WI38 (cell line): ENCODE data around the gene RBM12.
"Not testable (repeated sequence)": the region's sequence is repeated elsewhere in the genome, so short reads cannot be mapped to it uniquely, and the experiment has no call there.

Experiments
- H3K4me3 ChIP-seq: 2 replicates; pipeline ENCODE4 v1.5.1; 2011; ENCODE audit warnings: low read depth, mild to moderate bottlenecking, control low read depth, low read length
- TF ChIP-seq, protein P1 (sequence below): IDR thresholded peaks from 2 replicates; pipeline ENCODE4 v1.5.1; 2012; ENCODE audit warnings: low read depth, mild to moderate bottlenecking, control low read depth, low read length

Gene RBM12, protein sequence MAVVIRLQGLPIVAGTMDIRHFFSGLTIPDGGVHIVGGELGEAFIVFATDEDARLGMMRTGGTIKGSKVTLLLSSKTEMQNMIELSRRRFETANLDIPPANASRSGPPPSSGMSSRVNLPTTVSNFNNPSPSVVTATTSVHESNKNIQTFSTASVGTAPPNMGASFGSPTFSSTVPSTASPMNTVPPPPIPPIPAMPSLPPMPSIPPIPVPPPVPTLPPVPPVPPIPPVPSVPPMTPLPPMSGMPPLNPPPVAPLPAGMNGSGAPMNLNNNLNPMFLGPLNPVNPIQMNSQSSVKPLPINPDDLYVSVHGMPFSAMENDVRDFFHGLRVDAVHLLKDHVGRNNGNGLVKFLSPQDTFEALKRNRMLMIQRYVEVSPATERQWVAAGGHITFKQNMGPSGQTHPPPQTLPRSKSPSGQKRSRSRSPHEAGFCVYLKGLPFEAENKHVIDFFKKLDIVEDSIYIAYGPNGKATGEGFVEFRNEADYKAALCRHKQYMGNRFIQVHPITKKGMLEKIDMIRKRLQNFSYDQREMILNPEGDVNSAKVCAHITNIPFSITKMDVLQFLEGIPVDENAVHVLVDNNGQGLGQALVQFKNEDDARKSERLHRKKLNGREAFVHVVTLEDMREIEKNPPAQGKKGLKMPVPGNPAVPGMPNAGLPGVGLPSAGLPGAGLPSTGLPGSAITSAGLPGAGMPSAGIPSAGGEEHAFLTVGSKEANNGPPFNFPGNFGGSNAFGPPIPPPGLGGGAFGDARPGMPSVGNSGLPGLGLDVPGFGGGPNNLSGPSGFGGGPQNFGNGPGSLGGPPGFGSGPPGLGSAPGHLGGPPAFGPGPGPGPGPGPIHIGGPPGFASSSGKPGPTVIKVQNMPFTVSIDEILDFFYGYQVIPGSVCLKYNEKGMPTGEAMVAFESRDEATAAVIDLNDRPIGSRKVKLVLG

DNA sequence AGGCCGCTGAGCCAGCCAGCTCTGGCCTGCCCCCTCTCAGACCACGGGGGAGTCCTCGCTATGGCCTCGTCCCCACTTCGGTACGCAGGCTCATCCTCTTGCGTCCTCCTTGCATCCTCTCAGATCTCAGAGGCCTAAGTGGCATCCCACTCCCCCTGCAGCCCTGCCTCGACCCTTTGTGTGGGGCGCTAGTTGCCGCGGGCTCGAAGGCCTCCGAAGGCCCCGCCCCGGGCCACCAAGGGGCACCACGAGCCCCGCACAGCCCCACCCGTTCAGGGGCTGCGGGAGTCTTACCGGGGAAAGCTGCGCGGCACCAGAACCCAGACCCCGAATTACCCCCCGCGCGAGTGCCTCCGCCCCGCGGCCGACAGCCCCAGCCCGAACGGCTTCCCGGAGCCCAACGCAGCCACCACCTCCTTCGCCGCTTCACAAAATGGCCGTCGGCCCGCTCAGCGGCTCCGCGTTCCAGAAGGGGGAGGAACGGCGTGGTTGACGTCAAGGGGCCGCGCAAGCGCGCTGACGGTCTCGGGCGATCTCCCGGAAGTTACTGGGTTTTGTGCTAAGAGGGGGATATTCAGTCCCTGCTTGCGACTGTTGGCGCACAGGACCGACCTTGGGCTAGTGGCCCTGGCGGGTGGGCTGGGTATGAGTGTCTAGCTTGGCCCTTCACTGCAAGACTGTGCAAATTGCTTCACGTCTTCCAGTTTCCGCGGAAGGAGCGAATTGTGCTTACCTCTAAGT, at the start of gene RBM12, which contains the start of gene CPNE1:
TSS of gene RBM12 (minus strand) at position 435 of the 741 bp plus-strand sequence. CDS start 9,578 bp downstream, outside the sequence.
TSS of gene CPNE1 (minus strand) at position 435 of the 741 bp plus-strand sequence. CDS start 31,977 bp downstream, outside the sequence.
- TF ChIP-seq, protein P1, sequence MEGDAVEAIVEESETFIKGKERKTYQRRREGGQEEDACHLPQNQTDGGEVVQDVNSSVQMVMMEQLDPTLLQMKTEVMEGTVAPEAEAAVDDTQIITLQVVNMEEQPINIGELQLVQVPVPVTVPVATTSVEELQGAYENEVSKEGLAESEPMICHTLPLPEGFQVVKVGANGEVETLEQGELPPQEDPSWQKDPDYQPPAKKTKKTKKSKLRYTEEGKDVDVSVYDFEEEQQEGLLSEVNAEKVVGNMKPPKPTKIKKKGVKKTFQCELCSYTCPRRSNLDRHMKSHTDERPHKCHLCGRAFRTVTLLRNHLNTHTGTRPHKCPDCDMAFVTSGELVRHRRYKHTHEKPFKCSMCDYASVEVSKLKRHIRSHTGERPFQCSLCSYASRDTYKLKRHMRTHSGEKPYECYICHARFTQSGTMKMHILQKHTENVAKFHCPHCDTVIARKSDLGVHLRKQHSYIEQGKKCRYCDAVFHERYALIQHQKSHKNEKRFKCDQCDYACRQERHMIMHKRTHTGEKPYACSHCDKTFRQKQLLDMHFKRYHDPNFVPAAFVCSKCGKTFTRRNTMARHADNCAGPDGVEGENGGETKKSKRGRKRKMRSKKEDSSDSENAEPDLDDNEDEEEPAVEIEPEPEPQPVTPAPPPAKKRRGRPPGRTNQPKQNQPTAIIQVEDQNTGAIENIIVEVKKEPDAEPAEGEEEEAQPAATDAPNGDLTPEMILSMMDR = no peak
- H3K4me3 ChIP-seq = peak within 1 kb of the TSS; percentile 84

DNA sequence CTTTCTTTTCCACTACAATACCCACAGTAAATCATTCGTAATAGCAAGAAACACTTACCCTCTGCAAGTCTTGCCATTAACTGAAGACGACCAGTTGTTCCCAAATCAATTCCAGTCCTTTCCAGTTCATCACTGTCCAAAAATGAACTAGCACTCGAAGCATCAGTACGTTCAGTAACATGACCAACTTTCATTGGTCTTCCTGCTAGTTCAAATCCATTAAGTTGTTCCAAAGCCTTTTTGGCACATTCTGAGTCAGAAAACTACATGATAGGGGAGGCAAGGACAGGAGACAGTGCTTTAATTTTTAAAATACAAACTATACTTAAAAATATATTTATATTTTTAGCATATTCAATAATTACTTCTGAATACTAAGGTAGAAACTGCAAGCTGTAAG, 49.4 kb upstream of the RBM12 start:
- TF ChIP-seq, protein P1 = no peak
- no peak overlapping the region for H3K4me3 ChIP-seq

DNA sequence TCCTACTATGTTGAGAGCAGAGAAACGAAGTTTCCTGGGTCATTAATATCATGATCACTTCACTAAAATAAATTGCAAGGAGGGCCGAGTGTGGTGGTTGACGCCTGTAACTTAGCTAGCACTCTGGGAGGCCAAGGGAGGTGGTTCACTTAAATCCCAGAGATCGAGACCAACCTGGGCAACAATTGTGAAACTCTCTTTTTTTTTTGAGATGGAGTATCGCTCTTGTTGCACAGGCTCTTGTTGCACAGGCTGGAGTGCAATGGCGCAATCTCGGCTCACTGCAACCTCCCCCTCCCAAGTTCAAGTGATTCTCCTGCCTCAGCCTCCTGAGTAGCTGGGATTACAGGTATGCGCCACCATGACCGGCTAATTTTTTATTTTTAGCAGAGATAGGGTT, 48.4 kb upstream of the RBM12 start:
- H3K4me3 ChIP-seq = not testable (repeated sequence)

DNA sequence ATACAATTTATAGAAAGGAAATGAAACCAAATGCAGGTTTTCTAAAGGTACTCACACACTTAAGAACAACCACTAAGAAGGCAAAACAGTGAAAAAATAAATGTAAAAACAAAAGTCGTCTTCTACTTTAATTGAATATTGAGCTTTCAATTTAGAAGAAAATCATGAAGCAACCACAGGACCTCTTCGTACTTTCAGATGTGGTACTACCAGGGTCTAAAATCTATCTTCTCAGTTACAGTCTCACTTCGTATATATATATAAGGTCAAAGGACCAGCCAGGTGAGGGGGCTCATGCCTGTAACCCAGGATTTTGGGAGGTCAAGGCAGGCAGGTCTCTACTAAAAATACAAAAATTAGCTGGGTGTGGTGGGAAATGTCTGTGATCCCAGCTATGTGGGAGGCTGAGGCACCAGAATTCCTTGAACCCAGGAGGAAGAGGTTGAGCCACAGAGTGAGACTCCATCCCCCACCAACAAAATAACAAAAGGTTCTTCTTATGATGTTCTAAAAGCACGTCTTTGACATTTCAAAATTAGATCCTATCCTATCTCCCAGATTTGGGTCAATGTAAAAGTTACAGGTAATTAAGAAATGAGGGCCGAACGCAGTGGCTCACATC, 47.0 kb upstream of the RBM12 start:
- TF ChIP-seq, protein P1 = no peak
- no peak overlapping the region for H3K4me3 ChIP-seq

DNA sequence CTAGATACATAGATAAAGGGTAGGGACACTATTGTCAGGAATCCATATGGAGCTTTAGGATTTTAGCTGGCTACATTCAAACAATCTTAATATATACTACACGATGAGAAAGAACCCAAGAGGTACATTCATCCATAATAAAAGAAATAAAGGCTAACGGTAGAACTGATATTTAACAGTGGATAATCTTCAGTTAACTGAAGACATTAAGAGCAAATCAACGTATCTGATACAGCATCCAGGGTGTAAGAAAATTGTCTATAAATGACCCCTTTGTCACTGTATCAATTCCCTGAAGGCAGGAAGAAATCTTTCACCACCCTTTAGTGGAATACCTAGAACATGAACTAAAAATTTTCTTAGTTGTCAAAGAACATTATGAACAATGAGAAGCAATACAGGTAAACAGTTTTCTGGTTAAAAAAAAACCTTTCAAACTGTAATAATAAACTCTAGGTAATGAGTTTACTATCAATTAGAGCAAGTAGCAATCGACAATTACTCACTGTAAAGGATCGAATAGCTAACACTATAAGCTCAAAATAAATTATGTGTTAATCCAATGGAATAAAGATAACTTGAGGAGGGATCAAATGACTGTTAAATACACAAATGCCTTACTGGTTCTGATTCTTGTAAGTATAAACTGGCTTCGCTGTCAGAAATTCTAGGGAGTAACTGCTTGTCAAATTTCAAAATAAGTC, 46.3 kb upstream of the RBM12 start:
- TF ChIP-seq, protein P1 = no peak
- H3K4me3 ChIP-seq = no peak overlapping the region

DNA sequence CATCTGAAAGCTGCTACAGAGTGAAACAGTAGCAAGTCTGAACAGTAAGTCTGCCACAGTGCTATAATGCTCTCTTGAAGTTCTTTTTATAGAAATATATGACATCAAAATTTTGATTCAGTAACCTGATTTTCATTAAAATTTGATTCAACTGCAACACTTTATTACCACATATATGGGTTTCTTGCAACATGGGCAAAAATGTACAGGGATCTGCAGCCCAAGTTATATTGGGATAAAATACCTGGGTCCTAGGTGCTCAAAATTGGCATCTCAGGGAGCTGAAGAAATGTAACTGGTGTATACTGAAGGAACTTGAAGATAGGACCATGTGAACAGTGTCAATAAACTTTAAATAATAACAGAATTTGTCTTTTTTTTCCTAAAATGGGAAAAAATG, 45.3 kb upstream of the RBM12 start:
- TF ChIP-seq, protein P1 = no peak
- H3K4me3 ChIP-seq = no peak overlapping the region
